Prostate gland (tissue), 2 donors: ENCODE measurements around the gene ADD3.

Source experiments
- CTCF ChIP-seq, 4 experiments: fragments of 200-600 bp in 2 of 4; fragments of 450-650 bp in 2 of 4; sonication (generic) in 2 of 4; IDR thresholded peaks; 1 replicate in 3 of 4; 2 replicates in 1 of 4; pipeline ENCODE4 v1.5.1; 2016 to 2019; ENCODE audit warnings: antibody characterized with exemption in 4 of 4, mild to moderate bottlenecking in 2 of 4, moderate library complexity in 2 of 4
- POLR2A ChIP-seq: fragments of 450-650 bp; IDR thresholded peaks from one replicate; pipeline ENCODE4 v1.6.1; 2016; ENCODE audit warnings: antibody characterized with exemption, mild to moderate bottlenecking

GRCh38 chr10:110087682-110088081 lies 79.9 kb downstream of the ADD3 start:
- no peak for TF ChIP-seq POLR2A
- no peak for TF ChIP-seq CTCF (IDR thresholded peaks at IDR 0.05)
